Measurements from ENCODE around the gene SHMT2.
"Not testable (repeated sequence)": the region's sequence is repeated elsewhere in the genome, so short reads cannot be mapped to it uniquely, and the experiment has no call there.

Gene SHMT2

GRCh38 chr12:57280211-57281062, 50.9 kb downstream of the SHMT2 start:
- no peaks in the 10 kb centered on the region for H3K27me3 ChIP-seq
- DNase-seq = peak; percentile 75
- H3K4me1 ChIP-seq = peaks cover 14% of the 10 kb centered on the region

GRCh38 chr12:57282073-57282472, 52.6 kb downstream of the SHMT2 start:
- DNase-seq; H3K4me3 ChIP-seq (ENCODE audit: low read depth, low read length); H3K9me3 ChIP-seq; H3K27me3 ChIP-seq; H3K36me3 ChIP-seq: not testable (repeated sequence)
- H3K4me1 ChIP-seq = peaks cover 14% of the 10 kb centered on the region

More at GRCh38 chr12:57280211-57281062, 50.9 kb downstream of the SHMT2 start:
- H3K9me3 ChIP-seq = no peaks in the 10 kb centered on the region
- peaks cover 8% of the 10 kb centered on the region; the same call in 1 of the 2 replicates for H3K36me3 ChIP-seq
- no peak for TF ChIP-seq CTCF (IDR thresholded peaks at IDR 0.05; ENCODE audit: low read depth, low read length)
- H3K4me3 ChIP-seq (ENCODE audit: low read depth, low read length) = peak overlapping the region; percentile 7; the same call in 1 of the 2 replicates

Measured in BE2C (cell line).